Peyer's patch (tissue), 4 donors: ENCODE results near the gene REV3L.

Experiments
- POLR2A ChIP-seq, 2 donors: fragments of 450-650 bp; IDR thresholded peaks; one replicate each; pipeline ENCODE4 v1.5.1; 2017; ENCODE audit warnings: antibody characterized with exemption in 2 of 2, mild to moderate bottlenecking in 2 of 2, moderate library complexity in 2 of 2
- TF ChIP-seq, protein P1 (sequence below), 6 experiments: fragments of 450-650 bp in 4 of 6; fragments of 200-600 bp in 2 of 6; sonication (generic) in 1 of 6; IDR thresholded peaks; one replicate each; pipeline ENCODE4 v1.5.1; 2017 to 2019; ENCODE audit warnings: antibody characterized with exemption in 6 of 6, mild to moderate bottlenecking in 3 of 6, moderate library complexity in 1 of 6

- TF ChIP-seq POLR2A (IDR thresholded peaks at IDR 0.05): no peak
- TF ChIP-seq, protein P1, sequence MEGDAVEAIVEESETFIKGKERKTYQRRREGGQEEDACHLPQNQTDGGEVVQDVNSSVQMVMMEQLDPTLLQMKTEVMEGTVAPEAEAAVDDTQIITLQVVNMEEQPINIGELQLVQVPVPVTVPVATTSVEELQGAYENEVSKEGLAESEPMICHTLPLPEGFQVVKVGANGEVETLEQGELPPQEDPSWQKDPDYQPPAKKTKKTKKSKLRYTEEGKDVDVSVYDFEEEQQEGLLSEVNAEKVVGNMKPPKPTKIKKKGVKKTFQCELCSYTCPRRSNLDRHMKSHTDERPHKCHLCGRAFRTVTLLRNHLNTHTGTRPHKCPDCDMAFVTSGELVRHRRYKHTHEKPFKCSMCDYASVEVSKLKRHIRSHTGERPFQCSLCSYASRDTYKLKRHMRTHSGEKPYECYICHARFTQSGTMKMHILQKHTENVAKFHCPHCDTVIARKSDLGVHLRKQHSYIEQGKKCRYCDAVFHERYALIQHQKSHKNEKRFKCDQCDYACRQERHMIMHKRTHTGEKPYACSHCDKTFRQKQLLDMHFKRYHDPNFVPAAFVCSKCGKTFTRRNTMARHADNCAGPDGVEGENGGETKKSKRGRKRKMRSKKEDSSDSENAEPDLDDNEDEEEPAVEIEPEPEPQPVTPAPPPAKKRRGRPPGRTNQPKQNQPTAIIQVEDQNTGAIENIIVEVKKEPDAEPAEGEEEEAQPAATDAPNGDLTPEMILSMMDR (IDR thresholded peaks at IDR 0.05): no peak
Measured at GRCh38 chr6:111468329-111469012, 14.5 kb downstream of the REV3L start.
